HG03175 (cell line): Measurements from ENCODE around the gene TIGAR.

Source experiments
- ATAC-seq: cut with Tn5 transposase; IDR thresholded peaks from one replicate; pipeline ENCODE4 v1.9.1; 2021; ENCODE audit warnings: mild to moderate bottlenecking, moderate library complexity; ENCODE audit not compliant: unreplicated experiment

The TIGAR gene

DNA sequence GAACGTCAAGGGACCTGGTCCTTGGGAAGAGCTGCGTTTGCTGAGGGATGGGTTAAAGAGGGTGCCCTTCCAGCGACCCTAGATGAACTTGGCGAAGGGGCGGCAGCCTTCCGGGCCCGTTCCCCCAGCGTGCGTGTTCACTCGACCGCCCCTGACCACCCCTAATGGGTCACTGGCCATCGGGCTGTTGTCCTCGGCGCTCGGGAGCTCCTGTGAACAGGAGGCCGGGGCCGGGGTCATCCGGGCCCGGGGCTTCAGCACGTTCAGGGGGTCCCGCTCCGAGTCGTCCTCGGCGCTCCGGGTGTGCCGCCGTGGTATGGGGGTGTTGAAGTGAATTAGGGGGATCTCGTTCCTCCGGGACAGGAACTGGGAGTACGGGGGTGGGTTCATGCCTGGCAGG, 49.3 kb downstream of the TIGAR start:
- no peak for ATAC-seq

DNA sequence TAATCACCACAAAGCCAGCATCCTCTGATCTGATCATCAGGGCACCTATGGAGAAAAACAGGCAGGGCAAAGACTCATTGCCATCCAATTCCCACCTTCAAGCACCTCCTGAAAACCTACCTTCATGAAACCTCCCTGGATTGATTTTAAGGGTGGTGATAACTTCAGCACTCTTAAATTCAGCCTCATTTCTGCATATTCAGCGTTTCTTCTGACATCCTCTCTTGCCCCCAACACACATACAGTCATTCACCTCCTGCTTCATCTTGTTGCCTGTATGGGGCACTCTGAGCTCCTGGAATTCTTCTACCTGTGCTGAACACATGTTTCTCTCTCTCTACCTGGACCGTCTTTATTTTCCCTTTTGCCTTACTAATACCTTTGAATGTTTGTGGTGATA, 51.6 kb downstream of the TIGAR start:
- ATAC-seq, result no peak

DNA sequence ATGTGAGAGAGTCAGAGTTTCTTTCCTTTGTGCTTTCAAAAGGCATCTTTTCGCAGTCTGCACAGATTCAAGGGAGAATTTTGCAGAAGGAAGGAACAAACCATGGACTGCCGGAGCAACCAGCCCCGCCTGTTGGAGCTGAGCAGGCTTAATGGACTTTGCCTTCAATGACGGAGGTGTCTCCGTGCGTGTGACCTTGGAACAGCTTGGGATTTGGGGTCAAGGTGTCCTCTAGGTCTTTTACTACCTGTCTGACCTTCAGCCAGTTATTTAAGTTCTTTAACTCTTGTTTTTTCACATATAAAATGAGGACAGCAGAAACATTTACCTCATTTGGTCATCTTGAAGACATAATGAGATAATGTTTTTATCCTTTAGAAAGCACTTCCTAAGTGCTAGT, 54.4 kb downstream of the TIGAR start:
- no peak for ATAC-seq

DNA sequence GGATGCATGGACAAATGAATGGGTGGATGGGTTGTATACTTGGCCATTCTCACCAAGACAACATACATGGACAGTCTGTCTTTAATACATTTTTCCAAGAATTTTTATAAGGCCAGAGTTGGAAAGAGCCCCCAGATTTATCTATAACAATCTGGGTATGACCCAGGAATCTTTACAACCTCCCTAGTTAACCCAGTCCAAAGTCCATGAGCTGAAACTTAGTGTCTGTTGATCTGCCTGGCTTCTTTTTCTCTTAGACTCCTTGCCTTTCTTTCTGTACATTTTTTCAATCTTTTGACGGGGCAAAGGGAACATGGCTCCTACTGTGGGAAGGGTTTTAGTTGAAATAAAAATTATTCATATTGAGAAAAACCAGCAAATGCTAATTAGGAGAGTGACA, 57.8 kb downstream of the TIGAR start:
- ATAC-seq, result no peak

DNA sequence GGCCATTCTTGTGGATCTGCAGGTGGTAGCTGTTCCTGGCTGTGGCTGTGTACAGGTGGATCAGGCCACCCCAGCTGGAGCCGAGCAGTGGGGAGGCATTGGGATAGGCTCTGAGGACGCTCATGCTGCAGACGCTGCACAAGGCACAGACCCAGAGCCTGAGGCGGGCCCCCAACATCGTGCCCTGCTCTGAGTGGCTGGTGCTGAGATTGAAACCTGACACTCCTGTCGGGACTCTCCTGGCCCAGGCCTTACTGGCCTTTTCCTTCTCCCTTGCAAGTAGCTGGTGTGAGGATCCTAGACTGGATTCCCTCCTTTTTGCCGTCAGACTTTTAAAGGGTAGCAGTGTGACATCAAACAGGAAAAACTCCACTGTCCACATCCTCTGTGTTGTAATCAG, 58.4 kb downstream of the TIGAR start, which contains the start of gene FGF23:
FGF23 (minus strand) TSS at position 308 of the 400 bp plus-strand sequence; CDS start at position 178, 130 bp downstream.
- no peak for ATAC-seq

DNA sequence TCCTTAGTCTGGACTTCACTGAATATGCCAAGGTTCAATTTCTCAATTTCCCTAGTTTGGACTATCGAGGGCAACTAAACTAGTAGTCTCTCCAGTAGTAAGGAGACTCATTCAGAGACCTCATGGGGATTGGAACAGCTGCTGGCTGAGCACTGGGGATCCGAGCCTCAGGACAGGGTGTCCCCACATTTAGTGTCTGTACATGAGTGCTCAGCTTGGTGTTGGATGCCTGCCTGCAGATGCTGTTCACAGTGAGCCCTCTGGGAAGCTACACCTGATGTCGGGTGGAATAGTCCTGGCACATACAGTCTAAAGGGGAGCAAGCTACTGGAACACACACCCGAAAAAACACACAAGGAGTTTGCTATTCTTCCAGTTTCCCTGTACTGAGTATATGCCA, 59.3 kb downstream of the TIGAR start:
- ATAC-seq, result no peak

DNA sequence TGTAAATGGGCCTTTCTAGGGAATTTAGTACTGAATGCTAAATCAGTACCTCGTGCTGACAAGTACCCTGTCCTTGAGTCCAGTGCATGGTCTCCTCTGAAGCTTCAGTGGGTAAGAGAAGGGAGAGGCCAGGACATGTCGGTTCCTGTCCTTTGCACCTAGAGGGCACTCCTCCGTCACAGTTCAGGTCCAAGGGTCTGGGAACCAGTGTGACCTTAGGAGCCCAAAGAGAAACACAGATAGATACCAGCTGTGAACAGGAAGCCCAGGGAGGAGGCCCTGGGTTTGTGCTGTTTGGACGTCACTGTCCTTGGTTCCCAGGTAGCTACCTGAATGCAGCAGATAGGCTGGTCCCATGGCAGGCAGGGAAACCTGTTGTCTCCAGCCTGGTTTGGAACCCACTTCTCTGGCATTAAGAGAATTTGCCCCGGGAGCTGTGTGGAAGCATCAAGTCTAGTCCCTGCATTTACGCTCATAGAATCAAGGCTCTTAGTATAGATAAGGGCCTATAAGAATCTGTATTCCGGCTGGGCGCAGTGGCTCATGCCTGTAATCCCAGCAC, 62.4 kb downstream of the TIGAR start:
- no peak for ATAC-seq

DNA sequence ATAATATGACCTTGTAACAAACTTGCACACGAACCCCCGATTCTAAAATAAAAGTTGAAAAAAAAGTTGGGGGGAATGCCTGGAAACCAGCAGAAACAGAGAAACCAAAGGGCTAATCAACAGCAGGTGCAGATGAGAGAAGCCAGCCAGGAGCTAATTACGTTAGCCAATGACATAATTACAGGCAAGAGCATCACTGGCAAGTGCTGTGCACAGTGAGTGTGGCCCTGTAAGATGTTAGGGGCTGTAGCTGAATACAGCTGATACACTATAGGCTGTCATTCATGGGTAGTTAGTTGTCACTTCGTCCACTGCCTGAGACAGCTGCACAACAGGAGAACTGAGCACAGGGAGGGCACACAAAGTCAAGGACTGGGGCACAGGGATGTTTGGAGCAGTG, 65.8 kb downstream of the TIGAR start:
- ATAC-seq, result no peak

DNA sequence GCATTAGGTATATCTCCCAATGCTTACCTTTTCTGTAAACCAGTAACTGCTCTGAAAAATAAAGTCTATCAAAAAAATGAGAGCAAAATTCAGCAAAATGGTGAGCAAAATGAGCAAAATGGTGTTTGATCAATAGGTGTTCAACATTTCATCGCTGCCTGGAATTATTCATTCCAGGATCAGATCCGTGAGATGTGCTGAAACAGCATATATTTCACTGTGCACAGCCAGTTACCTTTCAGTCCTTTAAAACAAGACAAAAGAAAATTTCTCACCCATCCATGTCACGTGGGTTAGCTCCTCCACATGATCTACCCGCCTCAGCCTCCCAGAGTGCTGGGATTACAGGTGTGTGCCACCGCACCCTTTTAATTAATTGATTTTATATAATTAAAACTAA, 66.6 kb downstream of the TIGAR start:
- no peak for ATAC-seq

DNA sequence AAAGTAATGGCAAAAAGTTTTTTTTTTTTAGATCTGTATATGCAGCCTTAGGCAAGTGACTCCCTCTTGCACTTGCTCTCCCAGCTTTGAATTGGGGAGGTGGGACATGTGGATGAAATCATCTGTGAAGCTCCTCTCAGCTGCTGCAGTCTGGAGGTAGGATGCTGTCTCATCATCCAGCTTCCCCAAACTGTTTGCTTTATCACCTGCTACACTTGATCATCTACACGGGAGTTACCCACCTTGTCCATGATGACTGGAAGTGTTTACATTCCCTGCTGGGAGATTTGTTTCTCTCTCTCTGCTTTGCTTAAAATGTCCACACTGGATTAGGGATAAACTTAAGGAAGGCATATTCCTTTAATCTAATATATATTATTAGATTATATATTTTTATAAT, 67.0 kb downstream of the TIGAR start:
- no peak for ATAC-seq

DNA sequence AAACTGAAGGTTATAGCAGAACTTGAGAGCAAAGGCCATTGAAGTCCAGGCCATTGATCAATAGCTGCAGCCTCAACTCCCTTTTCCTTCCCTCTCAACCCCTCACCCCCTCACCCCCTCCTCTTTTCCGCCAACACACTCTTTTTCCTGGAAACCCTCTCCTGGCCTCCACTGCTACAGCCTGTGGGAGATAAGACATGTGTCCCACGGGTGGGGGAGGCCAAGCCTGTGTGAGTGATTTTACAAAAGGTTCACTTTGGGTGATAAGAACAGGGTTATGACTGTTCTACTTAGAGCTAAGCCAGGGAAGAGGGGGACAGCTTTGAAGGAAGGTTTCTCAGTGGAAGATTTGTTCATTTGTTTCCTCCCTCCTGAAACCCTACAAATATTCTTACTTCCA, 67.6 kb downstream of the TIGAR start:
- ATAC-seq, result no peak

DNA sequence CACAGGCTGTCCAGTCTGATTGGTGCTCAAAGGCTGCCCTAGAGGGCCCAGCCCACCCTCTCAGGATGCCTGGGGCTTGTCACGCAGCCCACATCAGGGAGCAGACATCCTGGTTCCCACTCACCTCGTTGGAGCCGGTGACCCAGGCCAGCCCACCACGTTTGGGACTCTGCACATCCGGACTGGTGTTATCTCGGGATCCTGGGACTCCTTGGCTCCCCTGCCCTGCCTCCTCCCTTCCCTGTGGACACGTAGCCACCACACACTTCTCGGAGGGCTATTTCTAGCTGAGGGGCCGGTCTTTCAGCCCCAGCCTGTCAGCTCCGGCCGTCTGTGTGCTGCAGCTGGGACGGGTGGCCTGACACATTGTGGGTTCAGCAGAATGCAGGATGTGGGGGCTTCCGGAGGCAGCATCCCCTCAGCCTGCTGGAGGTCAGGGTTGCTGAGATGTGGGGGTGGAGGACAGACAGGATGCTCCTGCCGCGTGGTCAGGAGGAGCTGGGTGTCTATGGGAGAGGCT, 71.3 kb downstream of the TIGAR start:
- no peak for ATAC-seq

DNA sequence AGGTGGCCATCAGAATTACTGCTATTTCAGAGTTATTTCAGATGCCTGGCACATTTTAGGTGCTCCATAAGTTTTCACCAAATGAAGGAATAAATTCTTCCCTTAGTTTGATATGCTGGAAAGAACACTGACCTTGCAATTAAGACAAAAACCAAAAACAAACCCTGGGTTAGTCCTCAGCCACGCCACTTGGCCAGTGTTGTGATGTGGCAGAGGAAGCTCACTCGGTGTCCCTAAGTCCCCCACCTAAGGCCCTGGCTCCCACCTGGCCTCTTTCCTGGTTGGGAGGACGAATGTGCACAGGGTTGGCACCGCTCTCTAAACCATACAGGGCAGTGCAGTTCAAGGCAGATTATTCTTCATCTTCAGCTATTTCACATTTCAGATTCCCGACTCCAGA, 72.2 kb downstream of the TIGAR start:
- ATAC-seq, result no peak

DNA sequence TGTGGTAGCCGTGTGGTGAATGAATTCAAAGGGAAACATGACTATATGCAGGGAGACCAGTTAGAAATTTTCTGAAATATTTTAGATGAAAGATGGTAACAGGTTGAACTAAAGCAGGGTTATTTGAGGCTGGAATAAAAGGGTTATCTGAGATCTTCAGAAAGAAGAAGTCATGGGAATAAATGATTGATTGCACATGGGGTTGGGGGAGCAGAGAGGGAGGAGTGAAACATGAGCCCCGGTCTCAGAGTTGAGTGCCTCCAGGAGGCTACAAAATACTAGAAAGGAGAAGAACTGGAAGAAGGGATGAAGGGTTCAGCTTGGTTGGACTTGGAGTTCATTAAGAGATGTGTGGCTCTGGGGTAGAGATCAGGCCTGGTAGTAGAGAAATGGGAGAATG, 74.8 kb downstream of the TIGAR start:
- ATAC-seq, result no peak

DNA sequence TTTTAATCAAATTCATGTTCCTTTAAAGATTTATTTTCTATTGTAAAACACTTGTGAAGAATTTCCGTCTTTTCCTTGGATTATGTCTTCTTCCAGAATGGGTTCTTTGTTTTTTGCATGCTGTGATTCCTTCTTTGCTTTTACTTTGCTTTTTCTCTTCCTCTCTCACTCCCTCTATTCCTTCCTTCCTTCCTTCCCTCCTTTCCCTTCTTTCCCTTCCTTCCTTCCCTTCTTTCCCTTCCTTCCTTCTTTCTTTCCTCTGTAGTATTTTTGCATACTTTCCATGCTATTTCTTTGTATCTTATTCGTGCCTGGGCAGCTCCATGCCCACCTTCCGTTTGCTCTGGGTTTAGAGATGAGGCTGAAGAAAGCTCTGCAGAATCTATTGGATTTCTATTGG, 80.1 kb downstream of the TIGAR start:
- no peak for ATAC-seq

DNA sequence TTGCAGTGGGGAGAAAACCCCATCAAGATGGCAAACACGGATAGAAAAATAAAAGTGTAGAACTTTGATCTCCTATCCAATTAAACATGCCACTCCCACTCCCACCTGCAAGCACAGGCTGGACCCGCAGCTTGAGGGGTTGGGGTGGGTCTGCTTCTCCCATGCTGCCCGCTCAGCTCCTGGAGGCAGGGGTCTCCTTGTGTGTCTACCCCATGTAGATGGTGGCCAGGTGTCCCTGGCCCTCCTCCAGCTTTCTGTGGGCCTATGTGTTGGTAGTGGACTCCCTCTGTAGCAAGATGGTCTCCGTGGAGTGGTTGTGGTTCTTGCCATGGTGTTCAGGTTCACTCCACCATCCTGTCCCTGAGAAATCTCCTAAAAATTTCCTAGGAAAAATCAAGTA, 82.0 kb downstream of the TIGAR start:
- no peak for ATAC-seq
